GM12875 (cell line): ENCODE data around the gene RIOK3.

Experiments
- H3K4me3 ChIP-seq: one replicate; pipeline ENCODE4 v1.5.1; 2011; ENCODE audit warnings: low read depth, low read length, control low read depth
- TF ChIP-seq, protein P1 (sequence below): IDR thresholded peaks from 2 replicates; pipeline ENCODE4 v1.5.1; 2011; ENCODE audit warnings: low read depth, mild to moderate bottlenecking, control low read depth, inconsistent platforms, low read length, moderate library complexity, borderline replicate concordance; ENCODE audit not compliant: insufficient read depth

RIOK3 gene

DNA sequence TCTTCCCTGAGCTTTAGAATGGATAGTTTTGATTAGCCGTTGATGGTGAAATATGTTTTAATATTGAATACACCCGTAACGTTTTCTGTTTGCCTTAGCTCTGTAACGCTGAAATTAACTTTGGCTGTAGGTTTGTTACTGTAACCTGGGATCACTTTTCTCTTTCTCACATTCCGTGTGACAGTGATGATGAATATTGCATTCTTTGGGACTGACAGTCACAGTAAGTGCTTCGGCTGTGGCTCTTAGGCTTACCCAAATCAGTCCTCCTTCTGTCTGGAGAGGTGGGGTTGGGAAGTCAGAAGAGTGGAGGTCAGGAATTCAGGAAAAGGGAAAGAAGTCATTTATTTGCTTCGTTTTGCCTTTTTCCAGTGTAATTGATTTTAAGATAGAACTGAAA, 68.2 kb downstream of the RIOK3 start:
- H3K4me3 ChIP-seq: no peak overlapping the region
- TF ChIP-seq, protein P1, sequence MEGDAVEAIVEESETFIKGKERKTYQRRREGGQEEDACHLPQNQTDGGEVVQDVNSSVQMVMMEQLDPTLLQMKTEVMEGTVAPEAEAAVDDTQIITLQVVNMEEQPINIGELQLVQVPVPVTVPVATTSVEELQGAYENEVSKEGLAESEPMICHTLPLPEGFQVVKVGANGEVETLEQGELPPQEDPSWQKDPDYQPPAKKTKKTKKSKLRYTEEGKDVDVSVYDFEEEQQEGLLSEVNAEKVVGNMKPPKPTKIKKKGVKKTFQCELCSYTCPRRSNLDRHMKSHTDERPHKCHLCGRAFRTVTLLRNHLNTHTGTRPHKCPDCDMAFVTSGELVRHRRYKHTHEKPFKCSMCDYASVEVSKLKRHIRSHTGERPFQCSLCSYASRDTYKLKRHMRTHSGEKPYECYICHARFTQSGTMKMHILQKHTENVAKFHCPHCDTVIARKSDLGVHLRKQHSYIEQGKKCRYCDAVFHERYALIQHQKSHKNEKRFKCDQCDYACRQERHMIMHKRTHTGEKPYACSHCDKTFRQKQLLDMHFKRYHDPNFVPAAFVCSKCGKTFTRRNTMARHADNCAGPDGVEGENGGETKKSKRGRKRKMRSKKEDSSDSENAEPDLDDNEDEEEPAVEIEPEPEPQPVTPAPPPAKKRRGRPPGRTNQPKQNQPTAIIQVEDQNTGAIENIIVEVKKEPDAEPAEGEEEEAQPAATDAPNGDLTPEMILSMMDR: no peak

DNA sequence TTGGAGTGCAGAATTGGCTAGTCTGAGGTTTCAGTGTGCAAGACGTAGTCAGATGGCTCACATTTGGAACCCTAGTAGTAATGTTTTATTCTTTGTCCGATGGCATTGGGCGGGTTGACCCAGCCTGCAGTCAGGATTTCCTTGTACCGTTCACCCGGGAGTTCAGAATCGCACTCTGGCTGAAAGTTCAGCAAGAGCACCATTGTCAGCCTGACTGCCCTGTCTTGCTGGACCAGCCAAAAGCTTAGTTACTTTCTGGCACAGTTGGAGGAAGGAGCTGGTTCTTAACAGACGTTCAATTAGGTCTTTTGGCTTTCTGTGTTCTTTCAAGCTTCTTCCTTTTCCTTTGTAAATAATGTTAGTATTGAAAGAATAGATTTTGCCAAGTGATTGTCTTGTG, 68.8 kb downstream of the RIOK3 start:
- H3K4me3 ChIP-seq: no peak overlapping the region

DNA sequence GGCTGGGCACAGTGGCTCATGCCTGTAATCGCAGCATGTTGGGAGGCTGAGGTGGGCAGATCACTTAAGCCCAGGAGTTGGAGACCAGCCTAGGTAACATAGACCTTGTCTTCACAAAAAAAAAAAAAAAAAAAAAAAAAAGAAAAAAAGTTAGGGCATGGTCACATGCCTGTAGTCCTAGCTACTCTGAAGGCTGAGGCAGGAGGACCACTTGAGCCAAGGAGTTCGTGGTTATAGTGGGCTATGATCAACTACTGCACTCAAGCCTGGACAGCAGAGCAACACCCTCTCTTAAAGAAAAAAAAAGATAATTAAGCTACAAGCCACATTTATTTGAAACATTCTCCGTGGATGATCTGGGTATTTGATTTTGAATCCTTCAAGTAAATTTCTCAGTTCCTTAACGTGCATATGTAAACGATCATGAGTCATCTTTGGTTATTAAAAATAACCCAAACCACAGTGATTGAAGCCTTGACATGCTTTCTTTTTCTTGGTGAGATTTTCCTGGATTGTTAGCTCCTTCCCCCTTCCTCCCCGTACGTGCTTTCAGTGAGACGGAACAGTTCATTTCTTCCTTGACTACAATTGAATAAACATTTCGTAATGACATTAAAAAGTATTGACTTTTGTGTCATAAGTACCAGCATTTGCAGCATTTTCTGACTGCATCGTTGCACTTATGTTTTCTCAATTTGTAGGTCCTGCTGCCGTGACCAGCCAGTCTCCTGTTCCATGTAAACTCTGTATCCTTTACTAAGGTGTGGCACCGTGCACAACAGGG, 70.5 kb downstream of the RIOK3 start:
- no peak overlapping the region for H3K4me3 ChIP-seq
- TF ChIP-seq, protein P1: no peak

More for the DNA sequence above, 68.8 kb downstream of the RIOK3 start:
- TF ChIP-seq, protein P1: no peak

DNA sequence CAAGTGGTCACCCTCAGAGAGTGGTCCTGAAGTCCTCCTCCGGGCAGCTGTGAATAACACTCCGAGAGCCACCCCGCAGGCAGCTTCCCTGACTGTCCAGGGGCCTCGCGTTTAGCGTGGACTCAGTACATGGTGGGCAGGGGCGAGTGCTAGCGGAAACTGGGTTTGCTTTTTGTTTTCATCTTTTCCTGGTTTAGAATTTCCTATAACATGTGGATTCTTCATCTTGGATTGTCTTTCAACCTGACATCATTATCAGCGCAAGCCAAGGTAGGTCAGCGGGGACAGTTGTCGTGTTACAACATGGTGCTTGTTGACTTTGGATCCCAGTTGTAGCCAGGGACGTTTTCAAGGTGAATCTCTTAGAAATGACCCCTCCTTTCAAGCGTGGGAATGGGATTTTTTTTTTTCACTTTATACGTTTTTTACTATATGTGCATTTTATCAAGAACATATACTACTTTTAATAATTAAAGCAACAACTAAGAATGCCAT, 71.2 kb downstream of the RIOK3 start:
- TF ChIP-seq, protein P1: no peak
- H3K4me3 ChIP-seq: no peak overlapping the region

DNA sequence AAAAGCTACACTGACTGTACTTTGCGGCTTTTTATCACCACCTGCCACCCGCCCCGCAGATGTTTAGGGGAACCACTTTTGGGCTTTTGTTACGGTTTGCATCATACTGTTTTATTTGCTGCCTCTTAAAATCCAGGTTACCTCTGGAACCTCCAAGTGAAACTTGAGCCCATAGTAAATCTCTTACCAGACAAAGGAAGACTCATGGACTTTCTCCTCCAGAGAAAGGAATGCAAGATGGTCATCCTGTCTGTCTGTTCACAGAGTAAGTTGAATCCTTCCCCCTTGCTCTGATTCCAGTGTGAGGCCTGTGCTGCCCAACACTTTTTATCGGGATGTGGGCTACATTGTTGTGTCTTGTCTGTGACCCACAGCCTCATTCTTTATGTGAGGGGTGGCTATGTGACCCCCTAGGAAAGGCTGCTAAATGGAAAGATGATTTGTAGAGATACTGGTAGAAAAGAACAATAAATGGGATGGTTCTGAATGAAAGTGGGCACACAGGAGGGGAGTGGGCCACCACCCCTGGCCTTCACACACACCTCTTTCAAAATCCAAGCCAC, 73.5 kb downstream of the RIOK3 start:
- TF ChIP-seq, protein P1: no peak
- no peak overlapping the region for H3K4me3 ChIP-seq

DNA sequence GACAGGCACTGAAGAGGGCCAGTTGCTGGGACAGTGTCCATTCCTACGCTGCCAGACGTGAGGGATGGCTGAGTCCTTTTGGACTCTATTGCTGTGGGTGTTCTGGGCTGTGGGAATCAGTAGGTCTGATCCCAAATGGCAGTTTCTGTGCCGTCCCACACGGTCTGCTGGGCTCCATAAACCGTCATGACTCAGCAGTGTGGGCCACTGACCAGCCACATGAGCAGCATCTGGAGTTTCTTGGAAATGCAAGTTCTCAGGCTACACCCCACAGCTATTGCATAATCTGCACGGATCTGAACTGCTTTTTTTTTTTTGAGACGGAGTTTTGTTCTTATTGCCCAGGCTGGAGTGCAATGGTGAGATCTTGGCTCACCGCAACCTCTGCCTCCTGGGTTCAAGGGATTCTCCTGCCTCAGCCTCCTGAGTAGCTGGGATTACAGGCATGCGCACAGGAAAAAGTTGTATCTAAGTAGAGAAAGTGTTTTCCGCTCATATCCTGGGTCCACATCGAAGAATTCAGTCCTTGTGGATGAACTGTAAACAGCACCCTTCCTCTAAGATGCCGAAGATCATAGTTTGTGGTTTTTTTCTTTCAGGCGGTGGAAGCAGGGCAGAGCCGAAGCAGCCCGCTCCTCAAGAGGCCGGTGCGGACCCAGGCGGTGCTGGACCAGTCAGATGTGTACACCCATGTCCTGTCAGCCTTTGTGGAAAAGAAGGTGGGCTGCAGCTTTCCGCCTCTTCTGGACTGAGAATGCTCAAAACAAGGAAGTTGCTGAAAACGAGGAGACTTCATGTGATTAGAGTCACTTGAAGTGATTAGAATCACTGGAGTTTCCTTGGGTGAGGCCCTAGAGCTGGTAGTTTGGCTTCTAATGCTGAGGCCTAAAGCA, 75.7 kb downstream of the RIOK3 start:
- TF ChIP-seq, protein P1: no peak
- H3K4me3 ChIP-seq: no peak overlapping the region
